Stimulated activated CD8-positive, alpha-beta memory T cell treated with anti-CD3 and anti-CD28 coated beads, Interleukin-7, amount 100 ng/mL, for 1 hour (primary cell): ENCODE results near the gene CD93.

Experiments
- DNase-seq, 2 donors: peaks; one replicate each; pipeline ENCODE4 v3.0.0-alpha.2; 2020; ENCODE audit warnings: low read depth in 2 of 2

CD93 gene

DNA sequence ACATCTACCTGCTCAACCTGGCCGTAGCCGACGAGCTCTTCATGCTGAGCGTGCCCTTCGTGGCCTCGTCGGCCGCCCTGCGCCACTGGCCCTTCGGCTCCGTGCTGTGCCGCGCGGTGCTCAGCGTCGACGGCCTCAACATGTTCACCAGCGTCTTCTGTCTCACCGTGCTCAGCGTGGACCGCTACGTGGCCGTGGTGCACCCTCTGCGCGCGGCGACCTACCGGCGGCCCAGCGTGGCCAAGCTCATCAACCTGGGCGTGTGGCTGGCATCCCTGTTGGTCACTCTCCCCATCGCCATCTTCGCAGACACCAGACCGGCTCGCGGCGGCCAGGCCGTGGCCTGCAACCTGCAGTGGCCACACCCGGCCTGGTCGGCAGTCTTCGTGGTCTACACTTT is 50.4 kb downstream of the CD93 start:
- DNase-seq: no peak

DNA sequence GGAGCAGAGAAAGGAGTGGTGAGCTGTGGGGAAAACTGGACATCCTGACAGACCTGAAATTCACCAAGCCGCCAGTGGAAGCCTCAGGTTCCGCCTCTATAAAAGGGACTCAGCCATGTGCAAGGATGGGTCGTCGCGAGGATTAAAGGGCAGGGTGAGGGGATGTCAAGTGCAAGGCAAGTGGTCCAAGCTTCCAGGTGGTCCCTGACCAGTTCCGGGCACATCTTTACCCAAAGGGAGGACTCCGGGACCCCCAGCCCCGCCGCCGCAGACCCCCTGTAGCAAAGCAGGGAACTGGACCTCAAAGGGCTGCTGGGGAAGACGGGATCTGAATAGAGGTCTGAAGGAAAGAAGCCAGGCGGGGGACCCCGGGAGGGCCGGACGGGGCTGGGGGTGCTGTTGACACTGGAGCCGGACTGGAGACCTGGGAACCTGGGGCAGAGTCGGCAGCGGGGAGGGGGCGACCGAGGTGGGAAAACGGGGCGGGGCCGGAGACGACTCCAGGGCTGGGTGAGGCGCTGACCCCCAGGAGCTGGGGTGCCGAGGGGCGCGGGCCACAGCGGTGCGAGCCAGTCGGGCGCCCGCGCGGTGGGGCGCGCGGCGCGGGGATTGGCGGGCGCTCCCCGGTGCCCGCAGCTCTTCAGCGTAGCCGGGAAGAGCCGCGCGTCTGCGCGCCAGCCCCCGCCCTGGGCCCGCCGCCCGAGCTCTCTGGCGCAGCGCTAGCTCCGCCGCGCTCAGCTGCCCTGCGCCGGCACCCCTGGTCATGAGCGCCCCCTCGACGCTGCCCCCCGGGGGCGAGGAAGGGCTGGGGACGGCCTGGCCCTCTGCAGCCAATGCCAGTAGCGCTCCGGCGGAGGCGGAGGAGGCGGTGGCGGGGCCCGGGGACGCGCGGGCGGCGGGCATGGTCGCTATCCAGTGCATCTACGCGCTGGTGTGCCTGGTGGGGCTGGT is 51.1 kb downstream of the CD93 start, which contains the start of gene SSTR4:
SSTR4 (plus strand) TSS at position 592 of the 951 bp plus-strand sequence; CDS start at position 764, 172 bp downstream.
- DNase-seq: no peak

DNA sequence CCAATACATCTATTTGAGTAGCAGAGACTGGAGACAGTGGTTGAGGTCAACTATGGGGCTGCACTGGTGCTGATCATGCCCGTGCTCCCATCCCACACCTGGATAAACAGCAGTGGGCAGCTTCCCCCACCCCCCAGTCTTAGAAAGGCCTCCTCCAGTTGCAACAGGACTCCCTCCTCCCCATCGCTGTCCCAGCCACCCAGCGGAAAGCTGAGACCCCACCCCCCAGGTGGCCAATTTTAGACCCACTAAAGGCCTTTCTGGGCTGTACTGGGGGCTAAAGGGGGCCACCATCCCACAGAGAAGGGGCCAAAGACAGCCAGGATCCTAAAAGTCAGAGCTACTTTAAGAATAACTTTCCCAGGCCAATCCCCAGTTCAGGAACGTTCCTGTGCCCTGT is 52.2 kb downstream of the CD93 start:
- no peak for DNase-seq

DNA sequence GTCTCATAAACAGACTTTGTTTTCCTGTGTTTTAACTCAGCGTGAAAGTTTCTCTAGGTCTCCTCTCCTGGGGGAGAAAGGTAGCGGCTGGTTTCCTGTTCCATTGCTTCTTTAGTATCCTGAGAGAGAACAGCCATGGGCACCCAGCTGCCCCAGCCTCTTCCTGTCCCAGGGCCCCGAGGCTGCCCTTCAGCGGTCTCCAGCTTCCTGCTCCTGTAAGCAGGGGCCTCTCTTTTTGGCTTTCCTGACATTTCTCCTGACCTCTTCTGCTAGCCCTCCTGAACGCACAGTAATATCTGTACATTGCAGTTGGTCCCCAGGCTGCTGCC is 53.4 kb downstream of the CD93 start:
- no peak for DNase-seq

DNA sequence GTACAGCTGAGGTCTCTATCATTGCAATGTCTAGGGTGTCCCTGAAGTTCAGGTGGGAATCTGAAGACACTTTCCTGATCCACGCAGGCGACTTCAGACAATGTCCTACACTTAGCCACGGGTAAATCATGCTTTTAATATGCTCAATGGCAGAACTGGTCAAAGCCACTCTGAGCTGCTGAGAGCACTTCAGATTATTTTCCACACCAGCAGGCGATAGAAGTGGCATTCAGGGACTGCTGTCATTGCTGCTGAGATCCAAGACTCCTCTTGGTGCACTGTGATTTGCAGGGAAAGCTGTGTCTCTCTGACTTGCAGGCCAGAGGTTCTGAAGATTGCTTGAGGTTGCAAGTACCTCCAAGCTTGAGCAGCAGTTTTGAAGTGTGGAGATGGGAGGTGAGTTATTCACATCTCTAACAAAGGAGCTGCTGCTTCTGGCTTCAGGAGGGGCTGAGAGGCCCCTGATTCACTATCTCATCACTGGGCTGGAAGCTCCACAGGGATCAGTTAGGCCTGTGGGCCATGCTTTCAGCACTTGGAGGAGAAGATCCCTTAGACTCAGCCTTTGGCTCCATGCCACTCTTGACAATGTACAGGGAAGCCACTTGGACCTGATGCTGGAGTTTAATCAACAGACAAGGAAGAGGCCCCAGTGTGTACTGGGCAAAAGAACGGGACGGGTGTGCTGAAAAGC is 53.9 kb downstream of the CD93 start:
- DNase-seq: no peak

DNA sequence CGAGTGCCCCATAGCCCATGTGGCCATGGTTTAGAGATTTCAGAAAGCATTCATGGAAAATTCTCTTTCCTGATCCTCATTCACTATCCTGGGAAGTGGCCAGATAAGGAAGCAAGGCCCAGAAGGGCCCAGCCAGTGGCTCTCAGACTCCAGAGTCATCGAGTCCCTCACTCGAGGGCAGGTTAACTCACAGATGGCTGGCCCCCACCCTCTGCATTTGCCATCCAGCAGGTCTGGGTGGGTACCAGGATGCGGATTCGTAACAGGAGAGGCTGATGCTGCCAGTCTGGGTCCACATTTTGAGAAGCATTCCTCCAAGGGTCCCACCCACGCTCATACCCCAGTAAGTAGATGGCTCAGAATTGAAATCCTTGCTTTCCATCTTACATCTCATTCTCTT is 54.8 kb downstream of the CD93 start:
- DNase-seq: no peak
